SH-SY5Y (cell line): ENCODE data around the gene TAS2R60.

Source experiments
- GATA2 ChIP-seq: IDR thresholded peaks from 2 replicates; pipeline ENCODE4 v1.6.1; 2011; ENCODE audit warnings: mild to moderate bottlenecking, low read depth, low read length
- GATA3 ChIP-seq: IDR thresholded peaks from 2 replicates; pipeline ENCODE4 v1.6.1; 2011; ENCODE audit warnings: low read depth, mild to moderate bottlenecking, low read length, moderate library complexity

Gene TAS2R60

DNA sequence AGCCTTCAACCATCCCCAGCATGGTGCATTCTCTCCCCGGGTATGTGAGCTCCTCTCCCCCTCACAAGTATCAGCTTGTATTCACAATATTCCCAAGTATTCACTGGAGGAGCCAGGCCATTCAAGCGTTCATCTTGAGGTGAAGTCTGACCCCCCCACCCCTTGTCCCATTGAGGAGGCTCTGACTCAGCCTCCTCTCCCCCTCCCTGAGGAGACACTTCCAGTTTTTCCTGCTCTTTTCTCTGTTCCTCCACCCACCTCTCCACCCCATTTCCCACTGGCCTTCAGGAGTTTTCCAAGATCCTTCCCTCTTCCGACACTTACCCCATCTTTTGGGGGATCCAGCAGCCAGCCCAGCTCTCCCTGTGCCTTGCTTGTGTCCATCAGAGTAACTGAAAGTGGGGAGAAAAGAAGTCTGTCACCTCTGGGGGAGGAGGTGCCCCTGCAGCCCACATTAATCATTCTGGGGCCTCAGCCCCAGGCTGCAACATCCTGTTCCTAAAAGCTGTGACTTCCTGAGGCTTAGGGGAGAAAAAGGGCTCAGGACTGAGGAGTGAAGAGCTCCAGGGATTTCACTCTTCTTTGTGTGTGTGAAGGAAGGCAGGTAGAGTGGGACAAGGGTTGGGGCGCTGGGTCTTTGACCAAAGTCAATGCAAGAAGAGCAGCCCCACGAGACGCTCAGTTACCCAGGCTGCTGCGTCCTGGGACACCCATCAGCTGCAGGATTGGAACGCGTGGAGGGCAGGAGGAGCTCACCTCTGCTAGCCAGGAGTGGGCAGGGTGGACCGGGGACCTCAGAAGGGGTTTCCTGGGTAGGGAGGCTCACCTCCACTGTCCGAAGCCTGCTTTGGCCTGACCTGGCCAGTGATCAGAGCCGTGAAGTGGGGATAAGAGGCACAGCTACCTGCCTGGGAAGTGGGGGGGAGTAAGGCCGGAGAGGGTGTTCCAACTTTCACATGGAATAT, 35.7 kb upstream of the TAS2R60 start:
- TF ChIP-seq GATA2 (no peak), GATA3 (no peak)

DNA sequence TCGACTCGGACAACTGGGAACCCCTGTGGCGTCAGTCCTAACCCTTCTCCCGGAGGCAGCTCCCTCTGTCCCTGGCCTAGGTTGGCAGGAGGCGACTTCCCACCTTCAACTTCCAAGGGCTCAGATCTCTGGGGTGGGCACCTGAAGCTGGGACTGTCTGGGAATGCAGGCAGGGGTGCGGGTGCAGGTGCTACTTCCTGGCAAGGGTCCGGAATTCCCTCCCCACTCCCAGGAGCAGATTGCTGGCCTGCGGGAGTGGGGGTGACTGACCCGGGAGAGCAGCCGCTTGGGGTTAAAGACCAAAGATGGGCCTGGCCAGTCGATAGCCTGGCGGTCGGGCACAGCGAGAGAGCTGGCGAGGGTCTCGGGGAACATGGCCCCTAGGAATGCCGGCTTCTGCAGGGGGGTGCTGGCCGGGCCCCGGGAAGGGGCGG, 35.0 kb upstream of the TAS2R60 start:
- TF ChIP-seq GATA2 = no peak
- no peak for TF ChIP-seq GATA3

DNA sequence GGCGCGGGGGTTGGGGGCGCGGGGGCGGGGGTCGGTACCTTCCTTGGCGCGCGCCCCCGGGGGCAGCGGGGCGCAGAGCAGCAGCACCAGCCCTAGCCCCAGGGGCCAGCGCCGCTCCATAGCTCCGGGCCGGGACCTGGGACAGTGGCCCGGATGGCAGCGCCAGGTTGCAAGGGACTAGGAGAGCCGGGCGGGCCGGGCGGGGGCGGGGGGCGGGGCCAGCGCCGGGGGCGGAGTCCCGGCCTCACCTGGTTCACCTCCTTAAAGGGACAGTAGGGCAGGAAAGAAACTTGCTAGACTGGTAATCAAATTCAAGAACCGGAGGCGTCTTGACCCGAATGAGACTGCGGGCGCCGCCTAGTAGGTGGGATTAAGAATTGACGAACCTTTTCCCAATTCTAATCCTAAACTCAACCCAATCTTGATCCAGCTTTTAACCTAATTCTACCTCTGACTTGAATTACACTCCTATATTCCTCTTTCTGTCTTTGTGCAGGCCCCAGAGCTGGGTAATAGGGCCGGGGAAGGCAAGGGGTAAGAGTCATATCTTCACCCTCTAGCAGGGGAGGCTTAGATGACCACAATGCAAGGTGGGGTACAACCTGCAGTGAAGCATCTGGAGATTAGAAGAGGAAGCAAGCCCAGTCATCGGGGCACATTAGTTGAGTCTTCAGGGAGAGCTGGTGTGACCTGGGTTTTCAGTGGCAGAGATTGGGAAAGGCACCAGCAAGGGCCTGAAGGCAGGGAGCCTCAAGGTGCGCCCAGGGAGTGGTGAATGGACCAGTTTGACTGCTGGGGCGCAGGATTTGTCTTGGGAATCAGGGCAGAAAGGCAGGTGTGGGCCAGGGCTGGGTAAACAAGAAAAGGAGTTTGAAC, 34.3 kb upstream of the TAS2R60 start, which contains the start of gene EPHA1:
EPHA1 (minus strand) TSS at position 171 of the 876 bp plus-strand sequence; CDS start at position 120, 51 bp downstream.
- no peak for TF ChIP-seq GATA2
- TF ChIP-seq GATA3 = no peak

DNA sequence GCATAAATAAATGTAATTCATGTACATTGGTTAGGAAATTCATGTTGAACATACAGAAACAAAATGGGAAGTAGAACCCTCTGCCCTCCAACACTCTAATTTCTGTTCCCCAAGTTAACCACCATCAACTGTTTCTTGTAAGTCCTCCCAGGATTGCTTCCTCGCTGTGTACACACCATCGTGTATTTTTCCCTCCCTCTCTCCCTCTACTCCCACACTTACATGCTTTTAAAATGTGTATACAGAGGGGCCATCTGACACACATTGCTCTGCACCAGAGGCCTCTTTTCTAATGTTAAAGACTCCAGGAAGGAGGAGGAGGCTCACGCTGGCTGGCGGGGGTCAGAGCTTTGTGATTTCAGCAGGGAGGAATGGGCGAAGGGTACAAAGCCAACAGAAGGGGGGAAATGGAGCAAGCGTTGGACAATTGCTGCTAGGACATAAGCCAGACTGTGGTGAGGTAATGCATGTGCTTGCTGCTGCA, 32.7 kb upstream of the TAS2R60 start:
- no peak for TF ChIP-seq GATA2
- no peak for TF ChIP-seq GATA3

DNA sequence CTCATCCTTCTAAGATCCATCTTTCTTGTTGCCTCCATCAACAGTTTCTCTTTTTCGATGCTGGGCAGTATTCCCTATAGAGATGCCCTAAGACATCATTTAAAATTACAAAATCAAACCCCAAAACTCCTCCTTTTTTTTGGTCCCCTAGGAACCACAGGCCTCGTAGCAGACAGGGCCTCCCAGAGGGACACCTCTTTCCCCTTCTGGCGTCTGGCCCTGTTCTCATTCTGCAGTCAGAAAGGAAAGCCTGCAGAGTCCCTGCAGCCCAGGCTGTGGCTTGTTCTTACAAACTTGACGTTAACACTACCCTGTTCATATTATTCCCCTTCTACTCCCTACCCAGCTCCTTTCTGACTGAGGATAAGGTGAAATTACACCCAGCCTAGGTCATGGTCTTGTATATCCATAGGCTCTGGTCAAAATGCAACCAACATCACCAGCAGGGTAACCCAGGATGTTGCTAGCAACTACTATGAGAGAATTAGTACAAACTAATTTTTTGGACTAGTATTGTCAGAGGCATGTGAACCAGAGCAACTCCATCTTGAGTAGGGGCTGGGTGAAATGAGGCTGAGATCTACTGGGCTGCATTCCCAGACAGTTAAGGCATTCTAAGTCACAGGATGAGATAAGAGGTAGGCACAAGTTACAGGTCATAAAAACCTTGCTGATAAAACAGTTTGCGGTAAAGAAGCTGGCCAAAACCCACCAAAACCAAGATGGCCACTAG, 31.1 kb upstream of the TAS2R60 start:
- TF ChIP-seq GATA2 (no peak), GATA3 (no peak)

DNA sequence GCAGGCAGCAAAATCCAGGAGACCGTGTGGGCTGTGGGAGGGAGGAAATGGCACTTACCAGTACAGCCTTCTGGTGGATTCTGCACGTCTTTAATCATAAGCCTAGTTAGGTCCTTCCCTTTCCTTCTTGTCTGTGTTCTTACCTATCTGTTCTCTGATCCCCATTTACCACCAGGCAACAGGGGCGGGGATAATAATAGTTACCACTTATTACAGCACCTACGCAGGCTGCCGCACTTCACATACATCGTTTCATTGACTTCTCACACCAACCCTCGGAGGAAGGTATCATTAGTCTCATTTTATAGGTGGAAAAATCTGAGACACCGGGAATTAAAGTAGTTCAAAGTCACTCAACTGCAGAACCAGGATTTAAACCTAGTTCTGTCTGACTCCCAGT, 30.1 kb upstream of the TAS2R60 start:
- no peak for TF ChIP-seq GATA3
- TF ChIP-seq GATA2 = no peak

DNA sequence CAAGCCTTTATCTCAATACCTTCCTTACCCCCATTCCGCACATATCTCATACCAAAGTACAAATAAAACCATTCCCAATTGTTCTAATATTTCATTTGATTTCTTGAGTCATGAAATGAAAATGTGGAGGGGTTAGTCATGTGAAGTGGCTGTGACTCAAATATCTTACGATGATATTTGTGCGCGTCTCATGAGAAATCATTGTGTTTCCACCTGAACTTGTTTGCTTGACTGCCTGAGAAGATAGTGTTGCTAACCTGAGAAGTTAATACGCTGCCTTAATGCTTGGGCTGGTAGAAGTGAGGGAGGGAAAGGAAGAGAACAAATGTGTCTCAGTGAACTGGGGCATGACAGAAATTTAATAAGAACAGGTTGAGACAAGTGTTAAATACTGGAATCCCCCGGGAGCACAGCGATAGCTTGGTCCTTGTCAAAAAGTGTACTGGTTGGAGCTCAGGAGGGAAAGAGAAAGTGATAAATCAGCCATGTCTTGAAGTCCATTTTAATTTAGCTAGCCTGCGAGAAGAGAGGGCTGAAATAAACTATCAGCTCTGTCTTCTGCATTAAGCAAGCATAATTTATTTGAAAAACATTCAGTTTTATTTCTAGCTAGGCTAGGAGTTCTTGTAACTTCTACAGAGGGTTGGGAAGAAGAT, 27.4 kb upstream of the TAS2R60 start:
- TF ChIP-seq GATA2 (no peak), GATA3 (no peak)

DNA sequence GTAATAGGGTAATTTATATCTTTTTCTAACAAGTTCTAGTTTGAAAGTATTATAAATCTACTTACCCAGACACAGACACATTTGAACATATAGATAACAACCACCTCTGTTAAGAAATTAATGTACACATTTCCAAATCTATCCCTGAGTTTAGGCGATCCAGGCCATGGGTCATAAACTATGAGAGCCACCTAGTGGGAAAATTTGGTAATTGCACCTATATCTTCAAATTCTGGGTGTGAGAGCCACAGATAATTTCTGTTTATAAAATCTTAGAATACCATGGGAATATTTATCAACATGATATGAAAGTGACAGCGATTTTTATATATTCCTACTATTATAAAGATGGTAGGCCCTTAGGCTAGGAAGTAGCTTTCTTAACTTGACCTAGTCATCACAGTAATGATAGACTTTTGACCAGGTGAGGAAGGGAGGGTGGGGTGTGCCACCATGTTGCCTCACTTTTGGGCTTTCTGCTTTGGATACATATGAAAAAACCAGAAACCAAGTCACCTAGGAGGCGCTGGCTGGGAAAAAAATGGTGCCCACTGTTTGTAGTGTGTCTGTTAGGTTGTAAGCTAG, 26.6 kb upstream of the TAS2R60 start:
- TF ChIP-seq GATA2 (no peak), GATA3 (no peak)

DNA sequence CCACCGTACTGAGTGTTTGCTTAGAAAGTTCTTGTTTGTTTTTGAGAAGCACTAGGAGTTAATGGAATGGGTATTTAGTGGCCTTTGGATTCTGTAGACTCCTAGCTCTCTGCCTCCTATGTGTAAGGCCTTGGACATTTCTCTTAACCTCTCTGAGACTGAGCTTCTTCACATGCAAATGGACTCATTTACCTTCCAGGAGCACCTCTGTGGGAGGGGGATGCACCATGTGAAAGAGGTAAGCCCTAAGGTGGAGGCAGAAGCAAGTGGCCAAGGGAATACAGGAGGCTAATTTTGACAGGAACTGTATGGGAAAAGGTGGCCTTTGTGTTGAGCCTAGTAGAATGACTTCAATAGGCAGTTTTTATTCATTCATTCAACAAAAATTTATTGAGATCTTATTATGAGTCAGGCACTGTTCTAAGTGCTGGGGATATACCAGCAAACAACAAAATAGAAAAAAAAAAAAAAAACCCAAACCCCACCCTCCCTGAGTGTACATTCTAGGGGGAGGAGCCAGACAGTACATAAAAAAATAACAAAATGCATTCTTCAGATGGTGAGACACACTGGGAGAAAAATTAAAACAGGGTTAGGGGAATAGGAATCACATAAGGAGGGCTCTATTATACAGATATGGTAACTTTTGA, 25.4 kb upstream of the TAS2R60 start:
- TF ChIP-seq GATA3 (no peak), GATA2 (no peak)

DNA sequence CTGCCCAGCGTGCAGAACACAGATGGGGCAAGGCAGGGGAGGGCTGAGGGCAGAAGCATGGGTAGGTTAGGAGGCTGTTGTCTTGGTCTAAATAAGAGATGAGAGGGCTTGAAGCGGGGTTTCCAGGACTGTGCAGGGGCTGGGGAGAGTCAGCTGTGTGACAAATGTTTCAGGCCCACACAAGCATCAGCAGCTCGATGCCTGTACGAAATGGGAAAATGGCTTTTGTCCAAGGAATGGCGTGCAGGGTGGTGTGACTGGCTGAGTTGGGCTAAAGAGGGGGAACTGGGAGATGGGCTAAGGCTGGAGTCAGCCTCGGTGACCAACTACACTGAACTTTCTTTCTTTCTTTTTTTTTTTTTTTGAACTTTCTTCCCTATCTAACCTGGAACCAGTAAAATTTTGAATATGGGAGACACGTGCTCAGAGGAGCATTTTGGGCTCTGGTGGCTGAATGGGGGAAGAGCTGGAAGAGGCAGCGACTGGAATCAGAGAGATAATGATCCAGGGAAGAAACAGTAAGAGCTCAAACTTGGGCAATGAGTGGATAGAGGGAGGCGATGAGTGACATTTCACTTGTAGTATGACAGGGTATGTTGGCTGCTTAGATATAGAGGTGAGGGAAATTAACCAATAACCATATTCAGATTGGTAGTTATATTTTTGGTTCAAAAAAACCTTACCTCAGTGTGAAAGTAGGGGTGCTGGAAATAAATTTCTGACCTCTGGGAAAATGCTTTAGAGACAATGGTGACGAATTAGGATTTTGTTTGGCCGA, 24.4 kb upstream of the TAS2R60 start:
- TF ChIP-seq GATA2 (no peak), GATA3 (no peak)

DNA sequence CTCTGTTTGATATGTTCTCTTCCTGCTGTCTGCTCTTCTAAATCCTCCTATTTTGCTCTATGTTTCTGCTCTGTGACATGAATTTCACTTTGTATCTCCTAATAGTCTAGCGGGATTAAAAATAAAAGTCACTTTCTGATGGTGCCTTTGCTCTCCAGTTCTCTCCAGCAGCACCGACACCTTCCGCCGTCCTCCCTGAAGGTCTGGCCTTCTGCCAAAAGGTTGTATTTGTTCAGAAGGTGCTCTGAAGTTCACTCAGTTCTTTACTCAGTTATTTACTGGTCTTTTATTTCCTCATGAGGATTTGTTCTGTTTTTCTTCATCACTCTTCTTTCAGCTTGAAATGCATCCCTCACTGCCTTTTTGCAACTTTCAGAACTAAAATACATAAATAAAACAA, 23.4 kb upstream of the TAS2R60 start:
- TF ChIP-seq GATA3 (no peak), GATA2 (no peak)

DNA sequence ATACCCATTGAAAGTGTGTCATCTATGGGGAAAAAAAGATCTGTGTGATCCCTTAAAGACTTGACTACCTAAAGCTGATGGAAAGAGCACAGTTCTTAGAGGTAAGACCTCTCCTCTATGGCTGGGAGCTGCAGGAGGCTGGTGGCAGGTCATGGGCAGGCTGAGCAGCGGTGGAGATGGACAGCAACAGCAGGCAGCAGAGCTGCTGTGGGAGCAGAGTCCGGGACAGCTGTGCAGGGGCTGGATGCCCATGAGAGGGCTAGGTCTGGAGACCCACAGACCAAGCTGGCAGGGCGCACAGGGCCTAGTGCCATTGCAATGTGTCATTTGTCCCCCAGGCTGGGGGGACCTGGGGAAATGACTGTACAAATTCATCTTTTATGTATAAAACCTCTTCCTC, 21.2 kb upstream of the TAS2R60 start:
- TF ChIP-seq GATA3 (no peak), GATA2 (no peak)
